LHCN-M2 (cell line): ENCODE data around the gene IRF7. TPM values are rescaled to one million over a fixed set of nuclear protein-coding genes. Genes with fewer than 3 reads are reported as not detected.
"Not testable (repeated sequence)": the region's sequence is repeated elsewhere in the genome, so short reads cannot be mapped to it uniquely, and the experiment has no call there.

Experiments
- DNase-seq: peaks from one replicate; pipeline ENCODE4 v3.0.0-alpha.2; 2012; ENCODE audit warnings: low read depth
- total RNA-seq: library from RNA; depleted of rRNA; stranded (reverse); fragments of >200 nt; gene quantifications from 2 replicates; pipeline ENCODE4 v1.2.3, GENCODE V29; 2014

IRF7 gene
- total RNA-seq, 1 experiment from 2014 or later = 12.5 TPM

GRCh38 chr11:581752-582151, 34.0 kb downstream of the IRF7 start:
- DNase-seq = no peak

GRCh38 chr11:581342-581741, 34.4 kb downstream of the IRF7 start:
- DNase-seq = no peak

GRCh38 chr11:579830-580601, 35.7 kb downstream of the IRF7 start:
- peak; percentile 23 for DNase-seq

- DNase-seq = no peak
These were observed 37.3 kb downstream of the IRF7 start for GRCh38 chr11:578276-579035.

GRCh38 chr11:577611-577894, 38.2 kb downstream of the IRF7 start:
- DNase-seq = no peak

DNA sequence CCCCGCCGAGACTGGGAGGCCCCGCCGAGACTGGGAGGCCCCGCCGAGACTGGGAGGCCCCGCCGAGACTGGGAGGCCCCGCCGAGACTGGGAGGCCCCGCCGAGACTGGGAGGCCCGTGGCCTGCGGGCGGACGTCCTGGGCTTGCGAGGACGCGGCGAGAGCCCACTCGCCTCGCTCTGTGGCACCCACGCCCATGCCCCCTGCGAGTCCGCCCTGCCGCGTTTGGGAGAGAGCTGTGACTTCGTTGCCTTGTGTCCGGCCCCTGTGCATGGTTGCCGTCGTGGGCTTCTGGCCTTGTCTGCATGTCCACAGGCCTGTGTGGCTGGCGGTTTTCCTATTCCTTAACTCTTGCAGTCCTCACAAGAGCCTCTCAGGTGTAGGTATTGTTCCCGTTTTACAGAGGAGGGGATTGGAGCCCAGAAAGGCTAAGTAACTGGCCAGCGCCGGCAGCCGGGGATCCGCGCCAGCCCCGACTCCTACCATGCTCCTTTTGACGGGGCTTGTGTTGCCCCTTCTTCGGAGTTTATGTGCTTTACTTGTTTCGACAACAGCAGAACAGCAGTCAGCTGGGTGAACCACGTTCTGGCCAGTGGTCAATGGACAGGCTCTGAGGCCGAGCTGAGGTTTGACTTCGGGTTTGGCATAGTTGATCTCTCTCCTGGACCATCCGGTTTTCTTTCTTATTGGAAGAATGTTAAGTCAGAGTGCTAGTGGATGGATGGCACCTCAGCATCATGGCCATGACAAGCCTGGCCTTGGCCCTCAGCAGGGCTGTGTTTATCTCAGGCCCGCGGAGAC, 38.7 kb downstream of the IRF7 start:
- peak; percentile 7 for DNase-seq

- peak; percentile 92 for DNase-seq
These were observed 39.6 kb downstream of the IRF7 start, which contains the start of gene PHRF1 for GRCh38 chr11:575996-576768. Gene PHRF1, plus strand, starts transcription at chr11:576470. Its CDS starts 5,043 bp downstream, at chr11:581513.

- no peak for DNase-seq
These were observed 40.3 kb downstream of the IRF7 start for GRCh38 chr11:575313-575995.

- DNase-seq = peak; percentile 7
These were observed 41.0 kb downstream of the IRF7 start for GRCh38 chr11:574632-575312.

DNA sequence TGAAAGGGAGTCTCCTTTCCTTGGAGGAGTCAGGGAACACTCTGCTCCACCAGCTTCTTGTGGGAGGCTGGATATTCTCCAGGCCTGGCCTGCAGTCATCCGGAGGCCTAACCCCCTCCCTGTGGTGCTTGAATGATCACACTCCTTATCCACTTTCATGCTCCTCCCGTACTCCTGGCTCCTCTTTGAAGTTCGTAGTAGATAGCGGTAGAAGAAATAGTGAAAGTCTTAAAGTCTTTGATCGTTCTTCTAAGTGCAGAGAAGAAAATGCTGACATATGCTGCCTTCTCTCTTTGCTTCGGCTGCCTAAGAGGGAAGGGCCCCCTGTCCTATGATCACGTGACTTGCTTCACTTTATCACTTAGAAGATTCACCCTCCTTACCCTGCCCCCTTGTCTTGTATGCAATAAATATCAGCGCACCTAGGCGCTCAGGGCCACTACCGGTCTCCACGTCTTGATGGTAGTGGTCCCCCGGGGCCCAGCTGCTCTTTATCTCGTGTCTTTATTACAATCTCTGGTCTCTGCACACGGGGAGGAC, 41.6 kb downstream of the IRF7 start:
- not testable (repeated sequence) for DNase-seq

GRCh38 chr11:573146-573759, 42.5 kb downstream of the IRF7 start:
- DNase-seq = no peak

GRCh38 chr11:571802-572185, 44.0 kb downstream of the IRF7 start:
- DNase-seq = no peak

- DNase-seq = no peak
These were observed 46.4 kb downstream of the IRF7 start for GRCh38 chr11:569158-569885.

- DNase-seq = peak; percentile 92
These were observed 47.2 kb downstream of the IRF7 start for GRCh38 chr11:568306-569157.

DNA sequence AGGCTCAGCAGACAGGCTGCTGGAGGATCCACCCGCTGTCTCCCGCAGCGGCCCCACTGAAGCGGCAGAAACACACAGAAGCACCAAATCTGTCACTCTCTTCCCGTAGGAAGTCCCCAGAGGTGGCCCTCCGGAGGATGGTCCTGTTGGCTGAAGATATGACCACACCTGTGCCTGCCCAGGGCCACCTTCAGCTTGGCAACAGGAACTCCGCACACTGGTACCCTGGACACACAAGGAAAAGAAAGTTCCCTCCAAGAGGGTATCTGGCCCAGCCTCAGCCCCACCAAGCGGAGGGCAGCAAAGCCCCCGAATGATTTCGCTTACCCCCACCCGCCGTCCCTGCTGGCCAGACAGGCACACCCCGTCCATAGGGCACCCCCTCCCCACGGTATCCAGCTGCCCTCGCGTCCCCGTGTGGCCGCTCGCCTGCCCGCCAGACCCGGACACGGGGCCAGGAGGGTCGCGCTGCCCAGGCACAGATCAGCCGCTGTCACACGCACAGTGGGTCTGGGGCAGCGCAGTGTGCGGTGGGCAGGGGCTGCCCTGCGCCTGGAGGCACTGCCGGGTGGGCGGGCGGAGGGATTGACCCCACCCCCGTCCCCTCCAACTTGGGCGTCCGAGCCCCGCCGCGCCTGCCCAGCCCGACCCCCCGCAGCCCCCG, 48.0 kb downstream of the IRF7 start:
- no peak for DNase-seq

GRCh38 chr11:567011-567628, 48.6 kb downstream of the IRF7 start:
- peak; percentile 6 for DNase-seq
